ENCODE data around the gene HMCES.

DNA sequence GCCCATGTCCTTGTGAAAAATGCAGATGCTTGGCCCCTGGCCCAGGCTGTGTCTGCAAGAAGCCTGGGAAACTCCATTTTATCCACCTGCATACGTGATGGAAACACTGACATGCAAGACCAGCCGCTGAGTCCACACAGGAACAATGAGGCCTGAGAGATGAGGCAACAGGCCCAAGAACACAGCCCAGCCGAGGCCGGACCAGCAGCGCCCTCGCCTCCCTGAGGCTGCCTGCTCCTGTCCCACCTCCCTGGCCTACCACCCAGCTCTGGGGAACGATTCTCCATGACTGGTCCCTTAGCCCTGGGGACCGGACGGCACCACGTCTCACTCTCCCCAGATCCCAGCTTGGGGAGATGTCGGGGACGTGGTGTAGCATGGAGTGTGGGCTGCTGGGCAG lies 47.5 kb downstream of the HMCES start:
- TF ChIP-seq, protein P1, sequence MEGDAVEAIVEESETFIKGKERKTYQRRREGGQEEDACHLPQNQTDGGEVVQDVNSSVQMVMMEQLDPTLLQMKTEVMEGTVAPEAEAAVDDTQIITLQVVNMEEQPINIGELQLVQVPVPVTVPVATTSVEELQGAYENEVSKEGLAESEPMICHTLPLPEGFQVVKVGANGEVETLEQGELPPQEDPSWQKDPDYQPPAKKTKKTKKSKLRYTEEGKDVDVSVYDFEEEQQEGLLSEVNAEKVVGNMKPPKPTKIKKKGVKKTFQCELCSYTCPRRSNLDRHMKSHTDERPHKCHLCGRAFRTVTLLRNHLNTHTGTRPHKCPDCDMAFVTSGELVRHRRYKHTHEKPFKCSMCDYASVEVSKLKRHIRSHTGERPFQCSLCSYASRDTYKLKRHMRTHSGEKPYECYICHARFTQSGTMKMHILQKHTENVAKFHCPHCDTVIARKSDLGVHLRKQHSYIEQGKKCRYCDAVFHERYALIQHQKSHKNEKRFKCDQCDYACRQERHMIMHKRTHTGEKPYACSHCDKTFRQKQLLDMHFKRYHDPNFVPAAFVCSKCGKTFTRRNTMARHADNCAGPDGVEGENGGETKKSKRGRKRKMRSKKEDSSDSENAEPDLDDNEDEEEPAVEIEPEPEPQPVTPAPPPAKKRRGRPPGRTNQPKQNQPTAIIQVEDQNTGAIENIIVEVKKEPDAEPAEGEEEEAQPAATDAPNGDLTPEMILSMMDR (IDR thresholded peaks at IDR 0.05; ENCODE audit: low read depth, low read length): no peak
- TF ChIP-seq EZH2phosphoT487 (IDR thresholded peaks at IDR 0.05; ENCODE audit: low read depth): no peak
